ENCODE data around the gene LYRM4.
"Not testable (repeated sequence)": the region's sequence is repeated elsewhere in the genome, so short reads cannot be mapped to it uniquely, and the experiment has no call there.

Gene LYRM4

GRCh38 chr6:5124526-5124925 is 136.2 kb downstream of the LYRM4 start:
- H3K4me1 Mint-ChIP-seq = peaks cover 7% of the 10 kb centered on the region
- no peak for TF ChIP-seq CTCF (IDR thresholded peaks at IDR 0.05; ENCODE audit: unreplicated experiment in 3 of 3)
- no peak overlapping the region for H3K4me3 Mint-ChIP-seq
- H3K9me3 Mint-ChIP-seq = no peaks in the 10 kb centered on the region
- peak overlapping the region in 1 of 3 experiments; percentile 13 for H3K27ac Mint-ChIP-seq
- no peaks in the 10 kb centered on the region for H3K27me3 Mint-ChIP-seq (ENCODE audit: low read depth)
- peaks cover 3% of the 10 kb centered on the region for H3K36me3 Mint-ChIP-seq (ENCODE audit: low read depth)

- H3K27ac Mint-ChIP-seq = no peak overlapping the region
- H3K4me3 Mint-ChIP-seq = no peak overlapping the region
- no peak for TF ChIP-seq CTCF (IDR thresholded peaks at IDR 0.05; ENCODE audit: unreplicated experiment in 3 of 3)
- no peaks in the 10 kb centered on the region for H3K9me3 Mint-ChIP-seq
- no peaks in the 10 kb centered on the region for H3K27me3 Mint-ChIP-seq (ENCODE audit: low read depth)
- peaks cover 3% of the 10 kb centered on the region for H3K36me3 Mint-ChIP-seq (ENCODE audit: low read depth)
- peaks cover 9% of the 10 kb centered on the region for H3K4me1 Mint-ChIP-seq
Observed at GRCh38 chr6:5123296-5124143, 137.2 kb downstream of the LYRM4 start.

- Mint-ChIP-seq H3K4me1 (peaks cover 9% of the 10 kb centered on the region), H3K36me3 (ENCODE audit: low read depth) (peaks cover 3% of the 10 kb centered on the region), H3K27ac (no peak overlapping the region), H3K27me3 (ENCODE audit: low read depth) (no peaks in the 10 kb centered on the region), H3K4me3 (no peak overlapping the region), H3K9me3 (no peaks in the 10 kb centered on the region)
- no peak for TF ChIP-seq CTCF (IDR thresholded peaks at IDR 0.05; ENCODE audit: unreplicated experiment in 3 of 3)
Observed at GRCh38 chr6:5122504-5123112, 138.1 kb downstream of the LYRM4 start.

GRCh38 chr6:5121956-5122355 is 138.8 kb downstream of the LYRM4 start:
- no peak for TF ChIP-seq CTCF (IDR thresholded peaks at IDR 0.05; ENCODE audit: unreplicated experiment in 3 of 3)
- Mint-ChIP-seq H3K36me3 (ENCODE audit: low read depth) (peaks cover 3% of the 10 kb centered on the region), H3K4me1 (peaks cover 9% of the 10 kb centered on the region)

GRCh38 chr6:5121479-5121878 is 139.3 kb downstream of the LYRM4 start:
- TF ChIP-seq CTCF (IDR thresholded peaks at IDR 0.05; ENCODE audit: unreplicated experiment in 3 of 3) = no peak
- H3K27ac Mint-ChIP-seq = no peak overlapping the region

More at GRCh38 chr6:5121956-5122355, 138.8 kb downstream of the LYRM4 start:
- Mint-ChIP-seq H3K27ac (no peak overlapping the region), H3K4me3 (no peak overlapping the region), H3K9me3 (no peaks in the 10 kb centered on the region), H3K27me3 (ENCODE audit: low read depth) (no peaks in the 10 kb centered on the region)

GRCh38 chr6:5120543-5120942 is 140.2 kb downstream of the LYRM4 start:
- not testable (repeated sequence) for H3K36me3 Mint-ChIP-seq (ENCODE audit: low read depth); H3K27me3 Mint-ChIP-seq (ENCODE audit: low read depth); H3K9me3 Mint-ChIP-seq; H3K4me1 Mint-ChIP-seq; H3K4me3 Mint-ChIP-seq; H3K27ac Mint-ChIP-seq

More at GRCh38 chr6:5121479-5121878, 139.3 kb downstream of the LYRM4 start:
- H3K9me3 Mint-ChIP-seq = no peaks in the 10 kb centered on the region
- H3K4me3 Mint-ChIP-seq = no peak overlapping the region
- no peaks in the 10 kb centered on the region for H3K27me3 Mint-ChIP-seq (ENCODE audit: low read depth)
- peaks cover 9% of the 10 kb centered on the region for H3K4me1 Mint-ChIP-seq
- peaks cover 3% of the 10 kb centered on the region for H3K36me3 Mint-ChIP-seq (ENCODE audit: low read depth)
